Mesendoderm (in vitro differentiated cells): ENCODE data around the gene KIAA1217.

Experiments
- DNase-seq: peaks from one replicate; pipeline ENCODE4 v3.0.0; 2013
- H2AK5ac ChIP-seq: 2 replicates; pipeline ENCODE4 v1.6.1; 2013; ENCODE audit warnings: low read length, inconsistent platforms
- H2BK120ac ChIP-seq: 2 replicates; pipeline ENCODE4 v1.6.1; 2013; ENCODE audit warnings: low read depth, mild to moderate bottlenecking, low read length, moderate library complexity, mixed read lengths
- H2BK15ac ChIP-seq: replicated peaks from 2 replicates; pipeline ENCODE4 v1.6.1; 2013; ENCODE audit warnings: low read depth, mild to moderate bottlenecking, moderate library complexity
- H2BK5ac ChIP-seq: 2 replicates; pipeline ENCODE4 v1.6.1; 2013; ENCODE audit warnings: low read length, inconsistent platforms
- H3K18ac ChIP-seq: 2 replicates; pipeline ENCODE4 v1.6.1; 2013; ENCODE audit warnings: mild to moderate bottlenecking, low read length, mixed read lengths
- H3K23ac ChIP-seq: one replicate; pipeline ENCODE4 v1.6.1; 2013; ENCODE audit warnings: low read length
- H3K27ac ChIP-seq: 2 replicates; pipeline ENCODE4 v1.5.1; 2013; ENCODE audit warnings: low read depth, mild to moderate bottlenecking, inconsistent platforms, low read length, moderate library complexity
- H3K27me3 ChIP-seq: 2 replicates; pipeline ENCODE4 v1.6.1; 2013; ENCODE audit warnings: low read length, control low read depth, mild to moderate bottlenecking, inconsistent platforms; ENCODE audit not compliant: insufficient read depth, poor library complexity
- H3K36me3 ChIP-seq: 2 replicates; pipeline ENCODE4 v1.6.1; 2013; ENCODE audit warnings: low read length, inconsistent platforms; ENCODE audit not compliant: control insufficient read depth, insufficient read depth
- H3K4ac ChIP-seq: one replicate; pipeline ENCODE4 v1.6.1; 2013; ENCODE audit warnings: low read depth, mild to moderate bottlenecking, low read length, moderate library complexity
- H3K4me1 ChIP-seq: 2 replicates; pipeline ENCODE4 v1.6.1; 2013; ENCODE audit warnings: low read depth, low read length, inconsistent platforms; ENCODE audit not compliant: control insufficient read depth
- H3K4me2 ChIP-seq: 2 replicates; pipeline ENCODE4 v1.6.1; 2013; ENCODE audit warnings: low read length
- H3K4me3 ChIP-seq: 2 replicates; pipeline ENCODE4 v1.5.1; 2013; ENCODE audit warnings: mild to moderate bottlenecking, low read length
- H3K56ac ChIP-seq: one replicate; pipeline ENCODE4 v1.6.1; 2013; ENCODE audit warnings: low read length
- H3K79me1 ChIP-seq: 2 replicates; pipeline ENCODE4 v1.6.1; 2013; ENCODE audit warnings: low read length, inconsistent platforms
- H3K79me2 ChIP-seq: 2 replicates; pipeline ENCODE4 v1.6.1; 2013; ENCODE audit warnings: mild to moderate bottlenecking, low read length; ENCODE audit not compliant: control insufficient read depth, insufficient read depth
- H3K9ac ChIP-seq: 2 replicates; pipeline ENCODE4 v1.6.1; 2013; ENCODE audit warnings: low read length, inconsistent platforms
- H4K5ac ChIP-seq: one replicate; pipeline ENCODE4 v1.6.1; 2013; ENCODE audit warnings: low read length
- H4K8ac ChIP-seq: one replicate; pipeline ENCODE4 v1.6.1; 2013; ENCODE audit warnings: low read depth, mild to moderate bottlenecking, control low read depth, low read length, moderate library complexity
- WGBS: extraction: QIAGEN DNeasy Blood & Tissue Kit; methylation state at CpG from one replicate; pipeline ENCODE4 v1.1.7; 2013; ENCODE audit warnings: low lambda C conversion rate, missing lambda C conversion rate; ENCODE audit not compliant: insufficient coverage; ENCODE audit errors: extremely low coverage; 5-methylcytosine and 5-hydroxymethylcytosine counted together

The KIAA1217 gene

GRCh38 chr10:24430591-24430990 is 221.7 kb downstream of the KIAA1217 start:
- Histone ChIP-seq H3K23ac (no peak overlapping the region), H3K27me3 (no peaks in the 10 kb centered on the region)
- no CpG with 5 or more reads among the region's 5 CpGs for WGBS

GRCh38 chr10:24432478-24433416 is 223.8 kb downstream of the KIAA1217 start:
- WGBS = no CpG with 5 or more reads among the region's 9 CpGs
- Histone ChIP-seq H3K4me2 (no peak overlapping the region), H3K79me1 (no peaks in the 10 kb centered on the region), H2AK5ac (no peak overlapping the region), H3K27ac (no peak overlapping the region), H3K56ac (no peak overlapping the region), H4K8ac (no peak overlapping the region), H3K36me3 (no peaks in the 10 kb centered on the region), H4K5ac (no peak overlapping the region), H3K27me3 (no peaks in the 10 kb centered on the region), H3K9ac (no peak overlapping the region), H3K79me2 (no peaks in the 10 kb centered on the region), H3K4me3 (no peak overlapping the region), H2BK5ac (no peak overlapping the region), H3K4me1 (no peaks in the 10 kb centered on the region), H3K18ac (no peak overlapping the region), H2BK120ac (no peak overlapping the region), H3K4ac (no peak overlapping the region), H3K23ac (no peak overlapping the region), H2BK15ac (no peak overlapping the region)
- DNase-seq = no peak

More at GRCh38 chr10:24430591-24430990, 221.7 kb downstream of the KIAA1217 start:
- Histone ChIP-seq H3K18ac (no peak overlapping the region), H3K4ac (no peak overlapping the region), H3K4me1 (no peaks in the 10 kb centered on the region), H4K5ac (no peak overlapping the region), H3K4me3 (no peak overlapping the region), H3K36me3 (no peaks in the 10 kb centered on the region), H2BK5ac (no peak overlapping the region), H3K4me2 (no peak overlapping the region), H3K56ac (no peak overlapping the region), H2AK5ac (no peak overlapping the region), H3K79me1 (no peaks in the 10 kb centered on the region), H3K79me2 (no peaks in the 10 kb centered on the region), H3K27ac (no peak overlapping the region), H2BK15ac (no peak overlapping the region), H3K9ac (no peak overlapping the region), H2BK120ac (no peak overlapping the region), H4K8ac (no peak overlapping the region)
- DNase-seq = no peak

GRCh38 chr10:24433705-24434104 is 224.8 kb downstream of the KIAA1217 start:
- no CpG with 5 or more reads among the region's 3 CpGs for whole genome bisulfite sequencing
- H3K18ac ChIP-seq = no peak overlapping the region
- no peak overlapping the region for H2AK5ac ChIP-seq
- H4K8ac ChIP-seq = no peak overlapping the region
- H3K27me3 ChIP-seq = no peaks in the 10 kb centered on the region
- H2BK15ac ChIP-seq = no peak overlapping the region
- no peak for DNase-seq
- H3K56ac ChIP-seq = no peak overlapping the region
- no peak overlapping the region for H4K5ac ChIP-seq
- no peak overlapping the region for H3K23ac ChIP-seq
- H2BK5ac ChIP-seq = no peak overlapping the region
- H3K79me2 ChIP-seq = no peaks in the 10 kb centered on the region
- H3K4me2 ChIP-seq = no peak overlapping the region
- H3K4me1 ChIP-seq = no peaks in the 10 kb centered on the region
- H3K4me3 ChIP-seq = no peak overlapping the region
- H3K9ac ChIP-seq = no peak overlapping the region
- H3K27ac ChIP-seq = no peak overlapping the region
- no peak overlapping the region for H2BK120ac ChIP-seq
- no peak overlapping the region for H3K4ac ChIP-seq
- H3K36me3 ChIP-seq = no peaks in the 10 kb centered on the region
- no peaks in the 10 kb centered on the region for H3K79me1 ChIP-seq

GRCh38 chr10:24434961-24435360 is 226.0 kb downstream of the KIAA1217 start:
- no peak overlapping the region for H2BK120ac ChIP-seq
- H3K18ac ChIP-seq = no peak overlapping the region
- H3K79me1 ChIP-seq = no peaks in the 10 kb centered on the region
- no peak overlapping the region for H3K23ac ChIP-seq
- H3K9ac ChIP-seq = no peak overlapping the region
- no peak overlapping the region for H3K27ac ChIP-seq
- no peak overlapping the region for H4K5ac ChIP-seq
- no peaks in the 10 kb centered on the region for H3K4me1 ChIP-seq
- no peak for DNase-seq
- no peaks in the 10 kb centered on the region for H3K36me3 ChIP-seq
- H3K4ac ChIP-seq = no peak overlapping the region
- no peak overlapping the region for H2AK5ac ChIP-seq
- no peak overlapping the region for H3K4me2 ChIP-seq
- no peak overlapping the region for H4K8ac ChIP-seq
- H3K27me3 ChIP-seq = no peaks in the 10 kb centered on the region
- no peaks in the 10 kb centered on the region for H3K79me2 ChIP-seq
- no CpG with 5 or more reads among the region's 1 CpG for WGBS
- no peak overlapping the region for H2BK5ac ChIP-seq
- no peak overlapping the region for H3K4me3 ChIP-seq
- no peak overlapping the region for H2BK15ac ChIP-seq
- no peak overlapping the region for H3K56ac ChIP-seq

GRCh38 chr10:24435374-24435773 is 226.4 kb downstream of the KIAA1217 start:
- Histone ChIP-seq H4K8ac (no peak overlapping the region), H3K18ac (no peak overlapping the region), H3K4ac (no peak overlapping the region), H3K36me3 (no peaks in the 10 kb centered on the region), H3K27ac (no peak overlapping the region), H4K5ac (no peak overlapping the region), H3K9ac (no peak overlapping the region), H2BK120ac (no peak overlapping the region), H3K4me2 (no peak overlapping the region), H3K4me3 (no peak overlapping the region), H3K27me3 (no peaks in the 10 kb centered on the region), H3K79me2 (no peaks in the 10 kb centered on the region), H3K23ac (no peak overlapping the region), H2AK5ac (no peak overlapping the region), H3K79me1 (no peaks in the 10 kb centered on the region), H3K4me1 (no peaks in the 10 kb centered on the region), H3K56ac (no peak overlapping the region), H2BK15ac (no peak overlapping the region), H2BK5ac (no peak overlapping the region)
- no peak for DNase-seq
- WGBS = no CpG with 5 or more reads among the region's 1 CpG
